ENCODE data around the gene TMEM181. TPM values are rescaled to one million over a fixed set of nuclear protein-coding genes. Genes with fewer than 3 reads are reported as not detected.
A peak's percentile ranks its signal among the peaks of the same experiment; 100 is the strongest.
"Not testable (repeated sequence)": the region's sequence is repeated elsewhere in the genome, so short reads cannot be mapped to it uniquely, and the experiment has no call there.

TMEM181 gene
- total RNA-seq, 4 donors from 2014 or later: 10.5 to 22.1 (median 16.8) TPM

DNA sequence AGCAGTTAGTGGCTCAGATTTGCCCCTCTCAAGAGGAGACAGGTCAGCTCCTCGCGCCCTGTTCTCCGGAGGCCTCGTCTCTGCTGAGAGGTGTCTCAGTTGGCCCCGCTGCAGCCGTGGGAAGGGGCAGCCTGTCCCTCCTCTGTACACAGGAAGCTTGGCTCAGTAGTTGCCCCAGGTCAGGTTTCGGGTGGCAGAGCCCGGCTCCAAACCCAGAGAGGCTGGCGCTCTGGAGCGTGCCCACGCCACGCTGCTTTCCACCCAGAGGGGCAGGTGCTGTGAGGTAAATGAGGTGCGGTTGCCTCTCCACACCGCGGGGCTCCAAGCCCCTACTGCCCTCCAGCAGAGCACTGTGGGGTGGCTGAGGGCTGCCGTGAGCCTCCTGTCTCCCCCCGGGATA is 68.7 kb downstream of the TMEM181 start:
- no peak for DNase-seq
- H3K27ac ChIP-seq: no peak overlapping the region
- H3K27me3 ChIP-seq: no peaks in the 10 kb centered on the region
- intact Hi-C loops (cut with DNase I): no loop called here
- peaks cover 4 to 79% (median 15%) of the 10 kb centered on the region in 3 donors for H3K36me3 ChIP-seq
- 40 to 85% methylated on average over 1 to 4 of the region's 17 CpGs for WGBS, 2 donors
- peaks cover 18 to 25% (median 18%) of the 10 kb centered on the region in 3 donors for H3K4me1 ChIP-seq
- no peak for TF ChIP-seq POLR2A (IDR thresholded peaks at IDR 0.05)
- TF ChIP-seq, protein P1, sequence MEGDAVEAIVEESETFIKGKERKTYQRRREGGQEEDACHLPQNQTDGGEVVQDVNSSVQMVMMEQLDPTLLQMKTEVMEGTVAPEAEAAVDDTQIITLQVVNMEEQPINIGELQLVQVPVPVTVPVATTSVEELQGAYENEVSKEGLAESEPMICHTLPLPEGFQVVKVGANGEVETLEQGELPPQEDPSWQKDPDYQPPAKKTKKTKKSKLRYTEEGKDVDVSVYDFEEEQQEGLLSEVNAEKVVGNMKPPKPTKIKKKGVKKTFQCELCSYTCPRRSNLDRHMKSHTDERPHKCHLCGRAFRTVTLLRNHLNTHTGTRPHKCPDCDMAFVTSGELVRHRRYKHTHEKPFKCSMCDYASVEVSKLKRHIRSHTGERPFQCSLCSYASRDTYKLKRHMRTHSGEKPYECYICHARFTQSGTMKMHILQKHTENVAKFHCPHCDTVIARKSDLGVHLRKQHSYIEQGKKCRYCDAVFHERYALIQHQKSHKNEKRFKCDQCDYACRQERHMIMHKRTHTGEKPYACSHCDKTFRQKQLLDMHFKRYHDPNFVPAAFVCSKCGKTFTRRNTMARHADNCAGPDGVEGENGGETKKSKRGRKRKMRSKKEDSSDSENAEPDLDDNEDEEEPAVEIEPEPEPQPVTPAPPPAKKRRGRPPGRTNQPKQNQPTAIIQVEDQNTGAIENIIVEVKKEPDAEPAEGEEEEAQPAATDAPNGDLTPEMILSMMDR (IDR thresholded peaks at IDR 0.05): no peak
- no peaks in the 10 kb centered on the region for H3K9me3 ChIP-seq
- no peak overlapping the region for H3K4me3 ChIP-seq

DNA sequence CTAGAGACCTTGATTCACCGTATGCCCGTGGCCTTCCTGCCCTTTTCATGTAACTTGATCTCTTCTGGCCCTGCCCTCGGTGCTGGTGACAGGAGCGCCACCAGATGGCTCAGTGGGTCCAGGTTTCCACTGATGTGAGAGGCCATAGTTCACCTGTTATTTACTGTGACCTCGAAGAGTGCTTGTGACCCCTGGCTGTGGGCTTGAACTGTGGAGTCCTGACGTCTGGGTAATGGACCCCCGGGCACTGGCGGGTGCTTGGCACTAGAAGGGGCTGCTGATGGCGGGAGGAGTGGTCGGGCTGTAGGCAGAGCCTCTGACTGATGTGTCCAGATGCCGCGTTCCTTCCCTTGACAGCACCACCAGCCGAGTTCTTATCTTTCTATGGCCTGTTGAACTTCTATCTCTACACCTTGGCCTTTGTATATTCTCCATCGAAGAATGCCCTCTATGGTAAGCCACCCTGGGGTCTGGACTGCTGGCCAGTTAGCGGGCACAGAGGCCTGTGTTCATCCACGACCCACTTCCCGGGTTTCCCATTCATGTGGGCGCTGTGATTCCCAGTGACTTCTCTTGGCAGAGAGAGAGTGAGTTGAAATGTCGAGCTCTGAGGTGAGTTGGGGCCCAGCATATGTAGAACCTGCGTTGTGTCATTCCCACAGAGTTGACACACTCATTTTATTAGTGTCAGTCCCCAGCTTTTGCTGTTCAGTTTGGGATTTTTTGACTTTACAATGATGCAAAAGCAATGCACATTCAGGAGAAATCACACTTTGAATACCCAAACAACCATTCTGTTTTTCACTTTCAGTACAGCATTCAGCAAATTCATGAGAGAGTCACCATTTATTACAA is 69.7 kb downstream of the TMEM181 start:
- no peak for TF ChIP-seq POLR2A (IDR thresholded peaks at IDR 0.05)
- TF ChIP-seq, protein P1 (IDR thresholded peaks at IDR 0.05): peak in 1 of 6 experiments; percentile 3
- Histone ChIP-seq H3K9me3 (no peaks in the 10 kb centered on the region), H3K4me3 (no peak overlapping the region), H3K27me3 (no peaks in the 10 kb centered on the region), H3K27ac (peak overlapping the region in 1 of 4 donors; percentile 71), H3K4me1 (peaks cover 18 to 25% (median 18%) of the 10 kb centered on the region in 3 donors), H3K36me3 (peaks cover 4 to 73% (median 14%) of the 10 kb centered on the region in 3 donors)
- intact Hi-C loops (cut with DNase I): no loop called here
- no peak for DNase-seq
- 79 to 93% methylated on average over 14 to 19 of the region's 20 CpGs for WGBS, 2 donors

DNA sequence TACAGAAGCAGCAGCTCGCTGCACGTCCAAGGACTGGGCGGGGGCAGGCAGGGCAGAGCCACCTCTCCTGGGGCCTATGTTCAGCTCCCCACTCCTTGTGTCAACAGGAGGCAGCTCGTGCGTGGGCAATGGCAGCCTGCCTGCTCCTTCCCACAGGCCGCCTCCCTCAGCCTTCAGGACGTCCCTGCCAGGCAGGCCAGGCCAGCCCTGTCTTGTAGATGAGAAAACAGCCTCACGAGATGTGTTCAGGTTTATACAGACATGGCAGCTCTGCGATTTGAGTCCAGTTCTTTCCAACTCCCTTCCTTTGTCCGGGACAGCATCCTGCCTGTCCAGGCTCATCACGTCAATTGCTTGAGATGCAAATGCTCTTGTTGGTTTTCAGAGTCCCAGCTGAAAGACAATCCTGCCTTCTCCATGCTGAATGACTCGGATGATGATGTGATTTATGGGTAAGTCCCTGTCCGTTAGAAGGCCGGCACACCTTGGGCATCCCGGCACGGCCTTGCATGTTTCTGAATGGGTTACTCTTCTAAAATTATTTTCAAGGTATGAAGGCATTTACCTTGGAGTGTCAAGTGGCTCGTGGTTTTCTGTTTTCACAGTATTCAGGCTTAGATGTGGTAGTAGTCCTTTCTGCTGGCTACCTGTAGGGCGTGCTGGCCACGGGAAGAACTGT is 71.2 kb downstream of the TMEM181 start:
- peak overlapping the region in 1 of 4 donors; percentile 20 for H3K4me3 ChIP-seq
- no peaks in the 10 kb centered on the region for H3K9me3 ChIP-seq
- 32 to 45% methylated on average over 13 to 19 of the region's 19 CpGs for WGBS, 2 donors
- peak overlapping the region; percentile 66 to 80 (median 74) for H3K27ac ChIP-seq
- DNase-seq: no peak
- peaks cover 1 to 73% (median 10%) of the 10 kb centered on the region in 3 donors for H3K36me3 ChIP-seq
- peaks cover 18 to 25% (median 18%) of the 10 kb centered on the region in 3 donors for H3K4me1 ChIP-seq
- no peaks in the 10 kb centered on the region for H3K27me3 ChIP-seq
- no peak for TF ChIP-seq POLR2A (IDR thresholded peaks at IDR 0.05)
- TF ChIP-seq, protein P1 (IDR thresholded peaks at IDR 0.05): no peak
- intact Hi-C loops (cut with DNase I): no loop called here

DNA sequence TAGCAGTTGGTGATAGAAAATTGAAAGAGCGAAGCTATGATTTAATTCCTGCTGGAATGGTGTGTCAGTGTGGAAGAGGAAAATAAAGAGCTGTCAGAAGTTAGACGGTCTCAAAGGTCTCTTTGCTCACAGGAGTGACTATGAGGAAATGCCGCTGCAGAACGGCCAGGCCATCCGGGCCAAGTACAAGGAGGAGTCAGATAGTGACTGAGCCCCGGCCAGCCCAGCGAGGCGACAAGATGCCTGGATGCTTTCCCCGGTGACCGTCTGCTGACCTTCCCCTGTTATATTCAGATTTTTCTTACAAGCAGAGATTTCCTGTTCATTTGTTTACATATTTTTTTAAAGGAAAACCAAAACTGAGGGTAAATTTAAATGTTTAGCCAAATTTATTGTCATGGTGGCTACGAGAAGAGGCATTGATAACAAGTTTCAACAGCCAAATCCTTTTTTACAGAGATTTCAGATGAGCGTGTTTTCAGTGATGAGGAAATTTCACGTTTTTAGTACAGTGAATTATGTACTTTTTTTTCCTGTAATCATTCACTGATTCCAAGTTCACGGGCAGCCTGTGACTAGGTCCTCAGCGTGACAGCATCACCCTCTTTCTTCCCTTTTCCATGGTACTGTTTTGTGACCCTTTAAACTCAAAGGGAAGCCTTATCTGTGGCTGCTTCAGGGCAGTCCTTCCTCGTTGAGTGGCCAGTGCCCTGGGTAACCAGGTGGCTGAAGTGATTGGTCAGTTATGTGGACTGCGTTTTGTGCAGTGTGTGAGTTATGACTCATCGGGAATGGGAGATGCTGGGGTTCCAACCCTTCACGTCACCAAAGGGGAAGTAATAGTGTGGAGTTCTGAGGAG is 72.0 kb downstream of the TMEM181 start:
- H3K4me3 ChIP-seq: peak overlapping the region in 1 of 4 donors; percentile 11
- WGBS, 2 donors: 38 to 41% methylated on average over 17 to 19 of the region's 19 CpGs
- H3K27ac ChIP-seq: peak overlapping the region; percentile 66 to 80 (median 74)
- no peak for DNase-seq
- peaks cover 18 to 25% (median 18%) of the 10 kb centered on the region in 3 donors for H3K4me1 ChIP-seq
- intact Hi-C loops (cut with DNase I): no loop called here
- TF ChIP-seq, protein P1 (IDR thresholded peaks at IDR 0.05): no peak
- no peak for TF ChIP-seq POLR2A (IDR thresholded peaks at IDR 0.05)
- H3K9me3 ChIP-seq: no peaks in the 10 kb centered on the region
- no peaks in the 10 kb centered on the region for H3K27me3 ChIP-seq
- peaks cover 0 to 73% (median 14%) of the 10 kb centered on the region in 3 donors for H3K36me3 ChIP-seq

DNA sequence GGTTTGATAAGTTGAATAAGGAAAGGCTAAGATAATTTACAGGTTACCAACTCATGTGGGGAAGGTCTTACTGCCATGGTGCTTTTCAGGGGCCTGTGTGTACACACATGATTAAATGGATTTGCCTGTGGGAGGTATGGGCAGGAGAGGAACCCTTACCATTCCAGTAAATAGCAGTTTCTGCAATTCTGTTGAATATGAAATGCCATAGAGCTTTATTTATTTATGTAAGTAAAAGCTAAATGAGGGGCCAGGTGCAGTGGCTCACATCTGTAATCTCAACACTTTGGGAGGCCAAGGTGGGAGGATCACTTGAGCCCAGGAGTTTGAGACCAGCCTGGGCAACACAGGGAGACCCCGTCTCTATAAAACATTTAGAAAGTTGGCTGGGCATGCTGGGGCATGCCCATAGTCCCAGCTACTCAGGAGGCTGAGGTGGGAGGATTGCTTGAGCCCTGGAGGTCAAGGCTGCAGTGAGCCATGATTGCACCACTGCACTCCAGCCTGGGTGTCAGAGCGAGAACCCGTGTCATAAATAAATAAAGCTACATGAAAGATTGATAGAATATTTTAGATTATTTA is 72.7 kb downstream of the TMEM181 start:
- peaks cover 0 to 73% (median 17%) of the 10 kb centered on the region in 3 donors for H3K36me3 ChIP-seq
- peak overlapping the region; percentile 66 to 80 (median 74) for H3K27ac ChIP-seq
- DNase-seq; H3K27me3 ChIP-seq; H3K4me3 ChIP-seq; H3K9me3 ChIP-seq; intact Hi-C loops (cut with DNase I): not testable (repeated sequence)
- H3K4me1 ChIP-seq: peaks cover 18 to 25% (median 18%) of the 10 kb centered on the region in 3 donors
- WGBS, 2 donors: 83 to 100% methylated on average over 2 to 3 of the region's 3 CpGs

Data from esophagus squamous epithelium (tissue), 5 donors.